Stimulated activated CD8-positive, alpha-beta memory T cell treated with anti-CD3 and anti-CD28 coated beads, Interleukin-4, amount 100 ng/mL, for 48 hours (primary cell): ENCODE results near the gene XPC.
A peak's percentile ranks its signal among the peaks of the same experiment; 100 is the strongest.
"Not testable (repeated sequence)": the region's sequence is repeated elsewhere in the genome, so short reads cannot be mapped to it uniquely, and the experiment has no call there.

ENCODE experiments used
- DNase-seq: peaks from one replicate; pipeline ENCODE4 v3.0.0-alpha.2; 2020

XPC gene

GRCh38 chr3:14131134-14131533 lies 47.3 kb downstream of the XPC start:
- no peak for DNase-seq

GRCh38 chr3:14130707-14131106 lies 47.7 kb downstream of the XPC start:
- no peak for DNase-seq

GRCh38 chr3:14130230-14130629 lies 48.2 kb downstream of the XPC start:
- no peak for DNase-seq

- no peak for DNase-seq
Measured at GRCh38 chr3:14129296-14129695, 49.1 kb downstream of the XPC start.

GRCh38 chr3:14128724-14129123 lies 49.7 kb downstream of the XPC start:
- DNase-seq = no peak

- DNase-seq = peak; percentile 20
Measured at GRCh38 chr3:14127516-14128161, 50.8 kb downstream of the XPC start.

GRCh38 chr3:14126887-14127505 lies 51.4 kb downstream of the XPC start:
- DNase-seq = peak; percentile 19

- DNase-seq = peak; percentile 11
Measured at GRCh38 chr3:14126017-14126886, 52.1 kb downstream of the XPC start.

- peak; percentile 74 for DNase-seq
Measured at GRCh38 chr3:14125193-14126016, 53.0 kb downstream of the XPC start.

GRCh38 chr3:14124615-14125192 lies 53.7 kb downstream of the XPC start, which contains the start of the genes CHCHD4 and TMEM43:
TSS of gene CHCHD4 (minus strand) at chr3:14124870. CDS start at chr3:14124676, 194 bp downstream.
TSS of gene TMEM43 (plus strand) at chr3:14125052. CDS start at chr3:14125194, 142 bp downstream.
- peak; percentile 97 for DNase-seq

GRCh38 chr3:14124223-14124614 lies 54.2 kb downstream of the XPC start:
- DNase-seq = peak; percentile 72

- DNase-seq = no peak
Measured at GRCh38 chr3:14123308-14124222, 54.8 kb downstream of the XPC start.

- no peak for DNase-seq
Measured at GRCh38 chr3:14122301-14122700, 56.1 kb downstream of the XPC start.

- DNase-seq = no peak
Measured at GRCh38 chr3:14121859-14122258, 56.5 kb downstream of the XPC start.

- DNase-seq = not testable (repeated sequence)
Measured at GRCh38 chr3:14120921-14121448, 57.4 kb downstream of the XPC start.

GRCh38 chr3:14120111-14120920 lies 58.1 kb downstream of the XPC start:
- no peak for DNase-seq

- DNase-seq = no peak
Measured at GRCh38 chr3:14119651-14120050, 58.8 kb downstream of the XPC start.

GRCh38 chr3:14118400-14119381 lies 59.7 kb downstream of the XPC start:
- no peak for DNase-seq
